ENCODE results near the gene E4F1. TPM values are rescaled to one million over a fixed set of nuclear protein-coding genes. Genes with fewer than 3 reads are reported as not detected.

Gene E4F1
- total RNA-seq, 4 donors from 2014 or later: 24.5 to 38.4 (median 27.0) TPM

GRCh38 chr16:2229091-2229490 is 5.7 kb downstream of the E4F1 start:
- ATAC-seq (no peak), DNase-seq (no peak)
- Histone ChIP-seq H3K4me1 (peaks cover 8 to 12% of the 10 kb centered on the region in 2 donors), H3K27me3 (no peaks in the 10 kb centered on the region), H3K4me3 (no peak overlapping the region), H3K36me3 (peaks cover 0 to 61% of the 10 kb centered on the region in 2 donors), H3K9me3 (no peaks in the 10 kb centered on the region), H3K27ac (no peak overlapping the region)
- in situ Hi-C loops (cut with MboI; ENCODE audit: low sequenced_read_pairs in 4 of 4): no loop called here
- intact Hi-C loops (cut with DNase I; ENCODE audit: low total_unique reads): no loop called here
- TF ChIP-seq CTCF (IDR thresholded peaks at IDR 0.05 in 4 of 5, conservative IDR thresholded peaks at IDR 0.05 in 1 of 5): no peak

- intact Hi-C loops (cut with DNase I; ENCODE audit: low total_unique reads): no loop called here
- no peak for TF ChIP-seq CTCF (IDR thresholded peaks at IDR 0.05 in 4 of 5, conservative IDR thresholded peaks at IDR 0.05 in 1 of 5)
- no peak for TF ChIP-seq POLR2A (IDR thresholded peaks at IDR 0.05)
- no peak overlapping the region for H3K27ac ChIP-seq
- DNase-seq (no peak), ATAC-seq (no peak)
- H3K36me3 ChIP-seq: peaks cover 0 to 67% of the 10 kb centered on the region in 2 donors
- H3K4me3 ChIP-seq: no peak overlapping the region
- in situ Hi-C loops (cut with MboI; ENCODE audit: low sequenced_read_pairs in 4 of 4): no loop called here
- H3K27me3 ChIP-seq: no peaks in the 10 kb centered on the region
- peaks cover 2 to 5% of the 10 kb centered on the region in 2 donors for H3K4me1 ChIP-seq
- H3K9me3 ChIP-seq: no peaks in the 10 kb centered on the region
Observed at GRCh38 chr16:2229632-2230250, 6.3 kb downstream of the E4F1 start.

GRCh38 chr16:2230376-2230775 is 7.0 kb downstream of the E4F1 start:
- no peak overlapping the region for H3K4me3 ChIP-seq
- intact Hi-C loops (cut with DNase I; ENCODE audit: low total_unique reads): no loop called here
- peaks cover 0 to 74% of the 10 kb centered on the region in 2 donors for H3K36me3 ChIP-seq
- no peak overlapping the region for H3K27ac ChIP-seq
- H3K9me3 ChIP-seq: no peaks in the 10 kb centered on the region
- no peak for ATAC-seq
- no peaks in the 10 kb centered on the region for H3K4me1 ChIP-seq
- TF ChIP-seq POLR2A (IDR thresholded peaks at IDR 0.05) (no peak), CTCF (IDR thresholded peaks at IDR 0.05 in 4 of 5, conservative IDR thresholded peaks at IDR 0.05 in 1 of 5) (no peak)
- H3K27me3 ChIP-seq: no peaks in the 10 kb centered on the region
- no peak for DNase-seq
- in situ Hi-C loops (cut with MboI; ENCODE audit: low sequenced_read_pairs in 4 of 4): no loop called here

- TF ChIP-seq CTCF (IDR thresholded peaks at IDR 0.05 in 4 of 5, conservative IDR thresholded peaks at IDR 0.05 in 1 of 5): no peak
- TF ChIP-seq POLR2A (IDR thresholded peaks at IDR 0.05): no peak
- Histone ChIP-seq H3K36me3 (peaks cover 0 to 78% of the 10 kb centered on the region in 2 donors), H3K4me1 (peaks cover 3 to 5% of the 10 kb centered on the region in 2 donors), H3K27me3 (peaks cover 2 to 5% (median 3%) of the 10 kb centered on the region in 3 donors), H3K4me3 (no peak overlapping the region), H3K27ac (no peak overlapping the region), H3K9me3 (no peaks in the 10 kb centered on the region)
- intact Hi-C loops (cut with DNase I; ENCODE audit: low total_unique reads): no loop called here
- in situ Hi-C loops (cut with MboI; ENCODE audit: low sequenced_read_pairs in 4 of 4): no loop called here
- ATAC-seq (no peak), DNase-seq (no peak)
Observed at GRCh38 chr16:2231016-2231931, 7.9 kb downstream of the E4F1 start.

Measured in gastrocnemius medialis (tissue), 4 donors.